Endothelial cell of umbilical vein (primary cell): Measurements from ENCODE around the gene KIFC1. TPM values are rescaled to one million over a fixed set of nuclear protein-coding genes. Genes with fewer than 3 reads are reported as not detected.

Experiments used
- BruUV-seq: library from RNA; stranded (reverse); fragments of 400-500 nt; replicated peaks from 2 replicates; lab custom pipeline; 2021; lab: Mats Ljungman, UMichigan
- CTCF ChIA-PET: fragments of 300-600, 350-600 bp; sonication (Branson Sonifier 250); formaldehyde crosslinking; loops from one replicate; lab custom pipeline; 2021; ENCODE audit warnings: antibody characterized with exemption, inconsistent platforms; lab: Charles Lee
- POLR2A ChIA-PET: fragments of 300-600, 350-600 bp; sonication (Branson Sonifier 250); formaldehyde crosslinking; loops from one replicate; lab custom pipeline; 2021; ENCODE audit warnings: antibody characterized with exemption, inconsistent platforms; lab: Charles Lee
- DNase-seq: peaks from one replicate; pipeline ENCODE4 v3.0.0-alpha.2; 2011; ENCODE audit warnings: low read depth, low spot score
- FAIRE-seq: peaks from 2 replicates; lab custom pipeline; 2011; peaks lifted over from hg19 to GRCh38; lab: Jason Lieb, UNC
- H2AFZ ChIP-seq: 2 replicates; pipeline ENCODE4 v1.6.0; 2012; ENCODE audit warnings: low read depth, low read length, control low read depth, inconsistent platforms
- H3K27ac ChIP-seq: 2 replicates; pipeline ENCODE4 v1.5.1; 2011; ENCODE audit warnings: low read depth, mild to moderate bottlenecking, control low read depth, low read length, moderate library complexity; ENCODE audit not compliant: insufficient read depth
- H3K27me3 ChIP-seq, 2 experiments: 2 replicates each; pipeline versions ENCODE4 v1.6.0 to v1.6.1; 2011; ENCODE audit warnings: low read length in 2 of 2, mixed read lengths in 1 of 2; ENCODE audit not compliant: control insufficient read depth in 2 of 2, insufficient read depth in 2 of 2
- H3K36me3 ChIP-seq, 2 experiments: 2 replicates in 1 of 2; 3 replicates in 1 of 2; pipeline ENCODE4 v1.5.1; 2011; ENCODE audit warnings: low read length in 2 of 2, mild to moderate bottlenecking in 1 of 2, moderate library complexity in 1 of 2; ENCODE audit not compliant: control insufficient read depth in 2 of 2, insufficient read depth in 2 of 2; ENCODE audit errors: extremely low read depth in 1 of 2
- H3K4me1 ChIP-seq: 3 replicates; pipeline ENCODE4 v1.5.1; 2011; ENCODE audit warnings: mild to moderate bottlenecking, low read length; ENCODE audit not compliant: control insufficient read depth, insufficient read depth; ENCODE audit errors: extremely low read depth
- H3K4me2 ChIP-seq: 2 replicates; pipeline ENCODE4 v1.6.1; 2011; ENCODE audit warnings: low read length, control low read depth, mixed read lengths; ENCODE audit not compliant: insufficient read depth
- H3K4me3 ChIP-seq, 3 experiments: fragments of 200-600 bp in 1 of 3; sonication (generic), shearing (Covaris generic) in 1 of 3; replicated peaks in 1 of 3; 2 replicates each; pipeline ENCODE4 v1.5.1; 2011 to 2016; ENCODE audit warnings: control low read depth in 3 of 3, low read length in 3 of 3, mild to moderate bottlenecking in 2 of 3, inconsistent platforms in 1 of 3, low read depth in 1 of 3, moderate library complexity in 1 of 3; ENCODE audit not compliant: insufficient read depth in 1 of 3
- H3K79me2 ChIP-seq: 2 replicates; pipeline ENCODE4 v1.6.0; 2012; ENCODE audit warnings: low read length, inconsistent platforms; ENCODE audit not compliant: control insufficient read depth, insufficient read depth
- H3K9ac ChIP-seq: replicated peaks from 2 replicates; pipeline ENCODE3; 2011; ENCODE audit warnings: low read length, control low read depth; ENCODE audit not compliant: insufficient read depth; ENCODE audit errors: extremely low read depth
- H3K9me1 ChIP-seq: replicated peaks from 3 replicates; pipeline ENCODE4 v1.6.0; 2011; ENCODE audit warnings: mild to moderate bottlenecking, low read length; ENCODE audit not compliant: control insufficient read depth, insufficient read depth; ENCODE audit errors: extremely low read depth
- H3K9me3 ChIP-seq: replicated peaks from 2 replicates; pipeline ENCODE4 v1.5.1; 2012; ENCODE audit warnings: low read length, inconsistent platforms; ENCODE audit not compliant: control insufficient read depth, insufficient read depth
- H4K20me1 ChIP-seq: replicated peaks from 2 replicates; pipeline ENCODE3; 2011; ENCODE audit warnings: mild to moderate bottlenecking, low read length; ENCODE audit not compliant: control insufficient read depth, insufficient read depth; ENCODE audit errors: extremely low read depth
- EZH2 ChIP-seq: IDR thresholded peaks from 2 replicates; pipeline ENCODE4 v1.6.1; 2012; ENCODE audit warnings: borderline replicate concordance, low read depth, mild to moderate bottlenecking, moderate library complexity, low read length, inconsistent platforms; ENCODE audit not compliant: severe bottlenecking
- FOS ChIP-seq: IDR thresholded peaks from 2 replicates; pipeline ENCODE4 v1.6.1; 2011; ENCODE audit warnings: mild to moderate bottlenecking, low read length, moderate library complexity, borderline replicate concordance; ENCODE audit not compliant: insufficient read depth
- GATA2 ChIP-seq: IDR thresholded peaks from 2 replicates; pipeline ENCODE4 v1.7.0; 2011; ENCODE audit warnings: low read depth, mild to moderate bottlenecking, moderate library complexity, mixed read lengths, low read length; ENCODE audit not compliant: insufficient read length, insufficient read depth
- JUN ChIP-seq: IDR thresholded peaks from 2 replicates; pipeline ENCODE4 v1.6.1; 2011; ENCODE audit warnings: borderline replicate concordance, low read depth; ENCODE audit not compliant: insufficient read length, insufficient read depth
- MYC ChIP-seq: IDR thresholded peaks from one replicate; pipeline ENCODE4 v1.6.1; 2011; ENCODE audit warnings: mild to moderate bottlenecking, low read depth, low read length
- POLR2A ChIP-seq: IDR thresholded peaks from 2 replicates; pipeline ENCODE4 v1.6.1; 2012; ENCODE audit warnings: low read depth, mild to moderate bottlenecking, control low read depth, low read length
- POLR2AphosphoS5 ChIP-seq: IDR thresholded peaks from 2 replicates; pipeline ENCODE4 v1.6.1; 2012; ENCODE audit warnings: low read depth, mild to moderate bottlenecking, control low read depth, low read length, moderate library complexity; ENCODE audit not compliant: insufficient read depth
- dilution Hi-C: fragments of 300-500 bp; cut with MboI; formaldehyde crosslinking; loops from one replicate; pipeline ENCODE4 v1.15.0; 2019; ENCODE audit warnings: low sequenced_read_pairs; ENCODE audit not compliant: extremely low pct_ligation_motif_present
- intact Hi-C: fragments of 100-400 bp; cut with micrococcal nuclease; formaldehyde crosslinking; loops from one replicate; pipeline ENCODE4 v1.10.0; 2022
- polyA plus RNA-seq, 4 experiments: library from polyadenylated mRNA; depleted of rRNA in 3 of 4; stranded (reverse) in 3 of 4; unstranded in 1 of 4; fragments of >200 nt; gene quantifications; 2 replicates each; pipeline versions ENCODE4 v1.2.1 to v1.2.3, GENCODE V29; 2011 to 2012; ENCODE audit warnings: missing spikeins in 1 of 4
- total RNA-seq: library from RNA; stranded (reverse); gene quantifications from 2 replicates; pipeline ENCODE4 v1.2.3, GENCODE V29; 2021
- TF ChIP-seq, protein P1 (sequence below): IDR thresholded peaks from 2 replicates; pipeline ENCODE4 v1.6.1; 2011; ENCODE audit not compliant: insufficient read depth, insufficient read length
- TF ChIP-seq, protein P2 (sequence below), 2 donors: IDR thresholded peaks; 1 replicate in 1 of 2; 2 replicates in 1 of 2; pipeline ENCODE4 v1.5.1; 2011; ENCODE audit warnings: low read length in 2 of 2, mild to moderate bottlenecking in 2 of 2, moderate library complexity in 2 of 2, control low read depth in 1 of 2, inconsistent platforms in 1 of 2, low read depth in 1 of 2; ENCODE audit not compliant: insufficient read depth in 1 of 2; ENCODE audit errors: extremely low read depth in 1 of 2

The KIFC1 gene
- total and polyA plus RNA-seq, 2 donors (not counting 3 experiments of a cell fraction or from before 2014, with no cell fraction given), result 39.3 to 63.4 TPM

DNA sequence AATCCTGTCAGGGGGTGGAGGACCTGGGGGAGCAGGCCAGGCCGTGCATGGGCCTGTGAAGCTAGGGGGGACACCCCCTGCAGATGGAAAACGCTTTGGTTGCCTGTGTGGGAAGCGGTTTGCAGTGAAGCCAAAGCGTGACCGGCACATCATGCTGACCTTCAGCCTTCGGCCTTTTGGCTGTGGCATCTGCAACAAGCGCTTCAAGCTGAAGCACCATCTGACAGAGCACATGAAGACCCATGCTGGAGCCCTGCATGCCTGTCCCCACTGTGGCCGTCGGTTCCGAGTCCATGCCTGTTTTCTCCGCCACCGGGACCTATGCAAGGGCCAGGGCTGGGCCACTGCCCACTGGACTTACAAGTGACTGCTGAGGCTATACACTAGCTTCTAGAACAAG is 64.5 kb downstream of the KIFC1 start:
- no peak for DNase-seq
- TF ChIP-seq GATA2 (no peak), FOS (no peak), EZH2 (no peak), MYC (no peak), POLR2AphosphoS5 (no peak), POLR2A (no peak), JUN (no peak)
- TF ChIP-seq, protein P1, sequence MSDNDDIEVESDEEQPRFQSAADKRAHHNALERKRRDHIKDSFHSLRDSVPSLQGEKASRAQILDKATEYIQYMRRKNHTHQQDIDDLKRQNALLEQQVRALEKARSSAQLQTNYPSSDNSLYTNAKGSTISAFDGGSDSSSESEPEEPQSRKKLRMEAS, result no peak
- TF ChIP-seq, protein P2, sequence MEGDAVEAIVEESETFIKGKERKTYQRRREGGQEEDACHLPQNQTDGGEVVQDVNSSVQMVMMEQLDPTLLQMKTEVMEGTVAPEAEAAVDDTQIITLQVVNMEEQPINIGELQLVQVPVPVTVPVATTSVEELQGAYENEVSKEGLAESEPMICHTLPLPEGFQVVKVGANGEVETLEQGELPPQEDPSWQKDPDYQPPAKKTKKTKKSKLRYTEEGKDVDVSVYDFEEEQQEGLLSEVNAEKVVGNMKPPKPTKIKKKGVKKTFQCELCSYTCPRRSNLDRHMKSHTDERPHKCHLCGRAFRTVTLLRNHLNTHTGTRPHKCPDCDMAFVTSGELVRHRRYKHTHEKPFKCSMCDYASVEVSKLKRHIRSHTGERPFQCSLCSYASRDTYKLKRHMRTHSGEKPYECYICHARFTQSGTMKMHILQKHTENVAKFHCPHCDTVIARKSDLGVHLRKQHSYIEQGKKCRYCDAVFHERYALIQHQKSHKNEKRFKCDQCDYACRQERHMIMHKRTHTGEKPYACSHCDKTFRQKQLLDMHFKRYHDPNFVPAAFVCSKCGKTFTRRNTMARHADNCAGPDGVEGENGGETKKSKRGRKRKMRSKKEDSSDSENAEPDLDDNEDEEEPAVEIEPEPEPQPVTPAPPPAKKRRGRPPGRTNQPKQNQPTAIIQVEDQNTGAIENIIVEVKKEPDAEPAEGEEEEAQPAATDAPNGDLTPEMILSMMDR (IDR thresholded peaks at IDR 0.05; ENCODE audit: extremely low read depth in 1 of 2, insufficient read depth in 1 of 2, low read depth in 1 of 2, low read length in 2 of 2), result no peak
- Histone ChIP-seq H3K4me2 (no peak overlapping the region), H3K79me2 (no peaks in the 10 kb centered on the region), H3K36me3 (no peaks in the 10 kb centered on the region), H3K9me1 (no peaks in the 10 kb centered on the region), H3K27me3 (no peaks in the 10 kb centered on the region), H4K20me1 (no peaks in the 10 kb centered on the region), H3K4me1 (peaks cover 3% of the 10 kb centered on the region), H3K9me3 (no peaks in the 10 kb centered on the region), H3K4me3 (no peak overlapping the region), H3K27ac (no peak overlapping the region), H3K9ac (no peak overlapping the region), H2AFZ (no peak overlapping the region)
- no peak for FAIRE-seq
- CTCF ChIA-PET, result no interaction called here
- intact Hi-C loops (no loop called here), dilution Hi-C loops (no loop called here)
- POLR2A ChIA-PET, result no interaction called here
- BruUV-seq, result no TSS peak
